HepG2 (cell line): ENCODE measurements around the gene CTAGE1.

ENCODE experiments used
- MTF1 ChIP-seq: sonication (generic); formaldehyde crosslinking; IDR thresholded peaks from 2 replicates; pipeline ENCODE4 v1.5.0; 2020; ENCODE audit warnings: missing genetic modification reagents
- PAX8 ChIP-seq: sonication (generic); formaldehyde crosslinking; IDR thresholded peaks from 2 replicates; pipeline ENCODE4 v1.8.0; 2022; ENCODE audit warnings: mild to moderate bottlenecking, missing genetic modification reagents, borderline replicate concordance
- POLR2A ChIP-seq, 2 experiments: IDR thresholded peaks; 2 replicates each; pipeline ENCODE4 v1.6.1; 2011; ENCODE audit warnings: low read depth in 2 of 2, low read length in 2 of 2, mild to moderate bottlenecking in 1 of 2, moderate library complexity in 1 of 2; ENCODE audit not compliant: insufficient read depth in 1 of 2
- TAF1 ChIP-seq: sonication (generic); formaldehyde crosslinking; IDR thresholded peaks from 2 replicates; pipeline ENCODE4 v1.4.0; 2020; ENCODE audit warnings: missing genetic modification reagents
- TCF12 ChIP-seq, 2 experiments: fragments of 450-650 bp in 1 of 2; sonication (generic) in 1 of 2; formaldehyde crosslinking in 1 of 2; IDR thresholded peaks; 2 replicates each; pipeline versions ENCODE4 v1.6.1 to v1.8.0; 2017 to 2022; ENCODE audit warnings: antibody characterized with exemption in 1 of 2, mild to moderate bottlenecking in 1 of 2, missing genetic modification reagents in 1 of 2, moderate library complexity in 1 of 2
- ZKSCAN1 ChIP-seq: fragments of 150-350 bp; IDR thresholded peaks from 2 replicates; pipeline ENCODE4 v1.6.1; 2014; ENCODE audit warnings: low read length
- TF ChIP-seq, protein P1 (sequence below), 2 experiments: fragments of 450-650 bp in 1 of 2; sonication (generic) in 1 of 2; formaldehyde crosslinking; IDR thresholded peaks; 2 replicates each; pipeline versions ENCODE4 v1.5.0 to v1.8.0; 2020 to 2022; ENCODE audit warnings: mild to moderate bottlenecking in 1 of 2, missing genetic modification reagents in 1 of 2
- TF ChIP-seq, protein P2 (sequence below): sonication (generic); formaldehyde crosslinking; IDR thresholded peaks from 2 replicates; pipeline ENCODE4 v1.4.0; 2020; ENCODE audit warnings: missing genetic modification reagents, borderline replicate concordance

DNA sequence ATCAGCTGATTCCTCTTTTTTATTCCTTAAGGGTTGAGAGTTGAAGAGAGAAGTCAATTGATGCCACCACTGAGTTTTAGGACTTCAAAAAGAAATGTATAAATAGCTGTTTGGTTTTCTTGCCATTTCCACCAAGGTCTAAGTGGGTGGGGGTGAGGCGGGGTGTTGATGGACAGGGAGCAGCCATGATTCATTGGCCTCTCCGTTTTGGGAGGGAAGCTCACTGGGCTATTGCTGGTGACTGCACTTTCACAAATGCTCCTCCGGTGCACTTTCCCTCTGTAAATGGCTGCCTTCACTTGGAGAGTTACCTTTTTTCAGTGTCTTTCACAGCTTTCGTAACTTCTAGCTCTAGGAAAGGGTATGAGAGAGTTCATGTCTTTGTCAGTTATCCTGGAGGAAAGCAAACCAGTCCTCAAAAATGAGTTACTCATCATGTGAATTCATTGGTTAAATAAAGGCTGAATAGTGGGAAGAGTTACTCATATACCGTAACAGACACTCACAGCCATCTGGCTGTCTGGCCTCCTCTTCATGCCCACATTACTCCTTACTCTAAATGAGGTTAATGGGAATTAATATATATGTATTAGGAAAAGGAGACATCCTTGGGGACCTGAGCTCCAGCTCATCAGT lies 17.4 kb upstream of the CTAGE1 start:
- no peak for TF ChIP-seq TAF1 (CRISPR knock-in tag)
- TF ChIP-seq POLR2A (IDR thresholded peaks at IDR 0.05; ENCODE audit: insufficient read depth in 1 of 2, low read depth in 2 of 2, low read length in 2 of 2) = no peak
- no peak for TF ChIP-seq PAX8 (CRISPR knock-in tag)
- TF ChIP-seq, protein P1, sequence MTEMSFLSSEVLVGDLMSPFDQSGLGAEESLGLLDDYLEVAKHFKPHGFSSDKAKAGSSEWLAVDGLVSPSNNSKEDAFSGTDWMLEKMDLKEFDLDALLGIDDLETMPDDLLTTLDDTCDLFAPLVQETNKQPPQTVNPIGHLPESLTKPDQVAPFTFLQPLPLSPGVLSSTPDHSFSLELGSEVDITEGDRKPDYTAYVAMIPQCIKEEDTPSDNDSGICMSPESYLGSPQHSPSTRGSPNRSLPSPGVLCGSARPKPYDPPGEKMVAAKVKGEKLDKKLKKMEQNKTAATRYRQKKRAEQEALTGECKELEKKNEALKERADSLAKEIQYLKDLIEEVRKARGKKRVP (CRISPR knock-in tag; IDR thresholded peaks at IDR 0.05) = no peak
- no peak for TF ChIP-seq MTF1 (CRISPR knock-in tag)
- TF ChIP-seq, protein P2, sequence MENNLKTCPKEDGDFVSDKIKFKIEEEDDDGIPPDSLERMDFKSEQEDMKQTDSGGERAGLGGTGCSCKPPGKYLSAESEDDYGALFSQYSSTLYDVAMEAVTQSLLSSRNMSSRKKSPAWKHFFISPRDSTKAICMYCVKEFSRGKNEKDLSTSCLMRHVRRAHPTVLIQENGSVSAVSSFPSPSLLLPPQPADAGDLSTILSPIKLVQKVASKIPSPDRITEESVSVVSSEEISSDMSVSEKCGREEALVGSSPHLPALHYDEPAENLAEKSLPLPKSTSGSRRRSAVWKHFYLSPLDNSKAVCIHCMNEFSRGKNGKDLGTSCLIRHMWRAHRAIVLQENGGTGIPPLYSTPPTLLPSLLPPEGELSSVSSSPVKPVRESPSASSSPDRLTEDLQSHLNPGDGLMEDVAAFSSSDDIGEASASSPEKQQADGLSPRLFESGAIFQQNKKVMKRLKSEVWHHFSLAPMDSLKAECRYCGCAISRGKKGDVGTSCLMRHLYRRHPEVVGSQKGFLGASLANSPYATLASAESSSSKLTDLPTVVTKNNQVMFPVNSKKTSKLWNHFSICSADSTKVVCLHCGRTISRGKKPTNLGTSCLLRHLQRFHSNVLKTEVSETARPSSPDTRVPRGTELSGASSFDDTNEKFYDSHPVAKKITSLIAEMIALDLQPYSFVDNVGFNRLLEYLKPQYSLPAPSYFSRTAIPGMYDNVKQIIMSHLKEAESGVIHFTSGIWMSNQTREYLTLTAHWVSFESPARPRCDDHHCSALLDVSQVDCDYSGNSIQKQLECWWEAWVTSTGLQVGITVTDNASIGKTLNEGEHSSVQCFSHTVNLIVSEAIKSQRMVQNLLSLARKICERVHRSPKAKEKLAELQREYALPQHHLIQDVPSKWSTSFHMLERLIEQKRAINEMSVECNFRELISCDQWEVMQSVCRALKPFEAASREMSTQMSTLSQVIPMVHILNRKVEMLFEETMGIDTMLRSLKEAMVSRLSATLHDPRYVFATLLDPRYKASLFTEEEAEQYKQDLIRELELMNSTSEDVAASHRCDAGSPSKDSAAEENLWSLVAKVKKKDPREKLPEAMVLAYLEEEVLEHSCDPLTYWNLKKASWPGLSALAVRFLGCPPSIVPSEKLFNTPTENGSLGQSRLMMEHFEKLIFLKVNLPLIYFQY = no peak
- TF ChIP-seq ZKSCAN1 = no peak
- TF ChIP-seq TCF12 (IDR thresholded peaks at IDR 0.05) = no peak
- TF ChIP-seq TCF12 (CRISPR knock-in tag; IDR thresholded peaks at IDR 0.05) = no peak
